ACC112 (cell line): ENCODE results near the gene TERB1.
"Not testable (repeated sequence)": the region's sequence is repeated elsewhere in the genome, so short reads cannot be mapped to it uniquely, and the experiment has no call there.

Experiments
- H2AFZ ChIP-seq: fragments of 200-600 bp; sonication (generic); one replicate; pipeline ENCODE4 v1.6.0; 2017; ENCODE audit warnings: antibody characterized with exemption, low read length; ENCODE audit not compliant: unreplicated experiment
- H3K27ac ChIP-seq: fragments of 200-600 bp; sonication (generic); 2 replicates; pipeline ENCODE4 v1.5.1; 2014; ENCODE audit warnings: low read depth, mild to moderate bottlenecking, antibody characterized with exemption, low read length, moderate library complexity
- H3K27me3 ChIP-seq: fragments of 200-600 bp; sonication (generic); 2 replicates; pipeline ENCODE4 v1.6.1; 2014; ENCODE audit warnings: mild to moderate bottlenecking, antibody characterized with exemption, low read length, moderate library complexity, mixed read lengths; ENCODE audit not compliant: insufficient read depth
- H3K36me3 ChIP-seq: fragments of 200-600 bp; sonication (generic); 2 replicates; pipeline ENCODE4 v1.6.1; 2016; ENCODE audit warnings: mild to moderate bottlenecking, antibody characterized with exemption, low read length, moderate library complexity, mixed read lengths; ENCODE audit not compliant: insufficient read depth
- H3K4me1 ChIP-seq: fragments of 200-600 bp; sonication (generic); one replicate; pipeline ENCODE4 v1.6.1; 2016; ENCODE audit warnings: low read length, mixed read lengths; ENCODE audit not compliant: insufficient read depth, unreplicated experiment, control insufficient read depth
- H3K4me3 ChIP-seq: fragments of 200-600 bp; sonication (generic); 2 replicates; pipeline ENCODE4 v1.5.1; 2014; ENCODE audit warnings: mild to moderate bottlenecking, low read depth, low read length
- H3K79me2 ChIP-seq: fragments of 200-600 bp; sonication (generic); one replicate; pipeline ENCODE4 v1.6.0; 2016; ENCODE audit warnings: low read length; ENCODE audit not compliant: control insufficient read depth, unreplicated experiment, insufficient read depth

TERB1 gene

GRCh38 chr16:66824006-66824405 is 22.6 kb upstream of the TERB1 start:
- H2AFZ ChIP-seq = no peak overlapping the region
- no peak overlapping the region for H3K27ac ChIP-seq
- peaks cover 32% of the 10 kb centered on the region for H3K79me2 ChIP-seq
- peaks cover 36% of the 10 kb centered on the region for H3K36me3 ChIP-seq
- H3K27me3 ChIP-seq = no peaks in the 10 kb centered on the region
- no peak overlapping the region for H3K4me3 ChIP-seq
- H3K4me1 ChIP-seq = peaks cover 2% of the 10 kb centered on the region

- Histone ChIP-seq H3K27ac (no peak overlapping the region), H3K27me3 (no peaks in the 10 kb centered on the region), H3K4me3 (no peak overlapping the region), H3K4me1 (no peaks in the 10 kb centered on the region), H3K79me2 (no peaks in the 10 kb centered on the region), H2AFZ (no peak overlapping the region), H3K36me3 (peaks cover 25% of the 10 kb centered on the region; the same call in 1 of the 2 replicates)
Observed at GRCh38 chr16:66814734-66815133, 13.3 kb upstream of the TERB1 start.

- Histone ChIP-seq H2AFZ (no peak overlapping the region), H3K36me3 (peaks cover 26% of the 10 kb centered on the region), H3K4me3 (no peak overlapping the region), H3K27ac (no peak overlapping the region), H3K79me2 (no peaks in the 10 kb centered on the region), H3K4me1 (no peaks in the 10 kb centered on the region), H3K27me3 (no peaks in the 10 kb centered on the region)
Observed at GRCh38 chr16:66811043-66811442, 9.7 kb upstream of the TERB1 start.

GRCh38 chr16:66810391-66810790 is 9.0 kb upstream of the TERB1 start:
- Histone ChIP-seq H3K4me1 (no peaks in the 10 kb centered on the region), H3K36me3 (peaks cover 31% of the 10 kb centered on the region)

GRCh38 chr16:66809765-66810164 is 8.4 kb upstream of the TERB1 start:
- no peak overlapping the region for H3K27ac ChIP-seq
- no peaks in the 10 kb centered on the region for H3K27me3 ChIP-seq
- H3K4me3 ChIP-seq = no peak overlapping the region
- H2AFZ ChIP-seq = no peak overlapping the region
- no peaks in the 10 kb centered on the region for H3K4me1 ChIP-seq
- H3K36me3 ChIP-seq = peaks cover 35% of the 10 kb centered on the region
- no peaks in the 10 kb centered on the region for H3K79me2 ChIP-seq

More at GRCh38 chr16:66810391-66810790, 9.0 kb upstream of the TERB1 start:
- Histone ChIP-seq H3K27ac (no peak overlapping the region), H3K27me3 (no peaks in the 10 kb centered on the region), H3K4me3 (no peak overlapping the region), H2AFZ (no peak overlapping the region), H3K79me2 (no peaks in the 10 kb centered on the region)

- H3K4me3 ChIP-seq = no peak overlapping the region
- no peaks in the 10 kb centered on the region for H3K27me3 ChIP-seq
- H3K4me1 ChIP-seq = no peaks in the 10 kb centered on the region
- H3K27ac ChIP-seq = no peak overlapping the region
- no peak overlapping the region for H2AFZ ChIP-seq
- no peaks in the 10 kb centered on the region for H3K79me2 ChIP-seq
- H3K36me3 ChIP-seq = peaks cover 30% of the 10 kb centered on the region
Observed at GRCh38 chr16:66802159-66802558, 775 bp upstream of the TERB1 start.

- Histone ChIP-seq H3K79me2 (no peaks in the 10 kb centered on the region), H3K27ac (no peak overlapping the region), H3K36me3 (peaks cover 29% of the 10 kb centered on the region)
Observed at GRCh38 chr16:66800856-66801255, 528 bp downstream of the TERB1 start.

GRCh38 chr16:66798161-66798560 is 3.2 kb downstream of the TERB1 start:
- Histone ChIP-seq H3K27ac (no peak overlapping the region), H3K27me3 (no peaks in the 10 kb centered on the region), H3K36me3 (peaks cover 10% of the 10 kb centered on the region), H3K4me1 (no peaks in the 10 kb centered on the region), H3K79me2 (no peaks in the 10 kb centered on the region), H2AFZ (no peak overlapping the region), H3K4me3 (no peak overlapping the region)

More at GRCh38 chr16:66800856-66801255, 528 bp downstream of the TERB1 start:
- Histone ChIP-seq H2AFZ (no peak overlapping the region), H3K27me3 (no peaks in the 10 kb centered on the region), H3K4me1 (no peaks in the 10 kb centered on the region), H3K4me3 (no peak overlapping the region)

- not testable (repeated sequence) for H3K79me2 ChIP-seq, H3K27me3 ChIP-seq, H3K4me1 ChIP-seq, H2AFZ ChIP-seq, H3K27ac ChIP-seq, H3K4me3 ChIP-seq, H3K36me3 ChIP-seq
Observed at GRCh38 chr16:66793984-66794383, 7.4 kb downstream of the TERB1 start.

- no peak overlapping the region for H2AFZ ChIP-seq
- H3K4me3 ChIP-seq = no peak overlapping the region
- H3K79me2 ChIP-seq = no peaks in the 10 kb centered on the region
- no peaks in the 10 kb centered on the region for H3K27me3 ChIP-seq
- no peak overlapping the region for H3K27ac ChIP-seq
- no peaks in the 10 kb centered on the region for H3K4me1 ChIP-seq
- H3K36me3 ChIP-seq = no peaks in the 10 kb centered on the region
Observed at GRCh38 chr16:66790130-66790733, 11.2 kb downstream of the TERB1 start.

- no peaks in the 10 kb centered on the region for H3K36me3 ChIP-seq
- H3K27me3 ChIP-seq = no peaks in the 10 kb centered on the region
- H2AFZ ChIP-seq = no peak overlapping the region
- H3K79me2 ChIP-seq = no peaks in the 10 kb centered on the region
- H3K4me1 ChIP-seq = no peaks in the 10 kb centered on the region
- H3K27ac ChIP-seq = no peak overlapping the region
- H3K4me3 ChIP-seq = no peak overlapping the region
Observed at GRCh38 chr16:66787427-66787826, 14.0 kb downstream of the TERB1 start.
